Endometrial microvascular endothelial cells (primary cell): ENCODE measurements around the gene ARHGAP25. TPM values are rescaled to one million over a fixed set of nuclear protein-coding genes. Genes with fewer than 3 reads are reported as not detected.

Source experiments
- in situ Hi-C: cut with HindIII; loops from 2 replicates; pipeline ENCODE4 v1.10.0; 2017; ENCODE audit warnings: low sequenced_read_pairs, low pct_unique_long_range_greater_than_20kb; ENCODE audit errors: inconsistent ontology term
- total RNA-seq: library from RNA; depleted of rRNA; stranded (reverse); fragments of >200 nt; gene quantifications from one replicate; pipeline ENCODE4 v1.2.3, GENCODE V29; 2015; ENCODE audit errors: inconsistent ontology term

Gene ARHGAP25
- total RNA-seq, 1 donor from 2014 or later, result 20.5 TPM

GRCh38 chr2:68739595-68740399 is 5.2 kb downstream of the ARHGAP25 start:
- in situ Hi-C loops, result no loop called here

- in situ Hi-C loops, result no loop called here
Measured at GRCh38 chr2:68740400-68740914, 5.8 kb downstream of the ARHGAP25 start.

- in situ Hi-C loops, result no loop called here
Measured at GRCh38 chr2:68741238-68741637, 6.6 kb downstream of the ARHGAP25 start.

GRCh38 chr2:68741805-68742306 is 7.2 kb downstream of the ARHGAP25 start:
- in situ Hi-C loops, result no loop called here

GRCh38 chr2:68742626-68743415 is 8.2 kb downstream of the ARHGAP25 start:
- in situ Hi-C loops, result no loop called here

GRCh38 chr2:68743531-68743930 is 8.9 kb downstream of the ARHGAP25 start:
- in situ Hi-C loops, result no loop called here

GRCh38 chr2:68744366-68744912 is 9.8 kb downstream of the ARHGAP25 start:
- in situ Hi-C loops, result no loop called here

GRCh38 chr2:68745006-68745405 is 10.4 kb downstream of the ARHGAP25 start:
- in situ Hi-C loops, result no loop called here

- in situ Hi-C loops, result no loop called here
Measured at GRCh38 chr2:68746408-68746807, 11.8 kb downstream of the ARHGAP25 start.

GRCh38 chr2:68747413-68747812 is 12.8 kb downstream of the ARHGAP25 start:
- in situ Hi-C loops, result no loop called here

GRCh38 chr2:68747900-68748299 is 13.3 kb downstream of the ARHGAP25 start:
- in situ Hi-C loops, result no loop called here

GRCh38 chr2:68748568-68748967 is 14.0 kb downstream of the ARHGAP25 start:
- in situ Hi-C loops, result no loop called here

- in situ Hi-C loops, result no loop called here
Measured at GRCh38 chr2:68749345-68749744, 14.7 kb downstream of the ARHGAP25 start.

GRCh38 chr2:68750592-68751396 is 16.2 kb downstream of the ARHGAP25 start:
- in situ Hi-C loops, result loop anchor here (5.0 kb wide), 1 partner anchor 82 kb away; no protein-coding TSS in a partner anchor

GRCh38 chr2:68751397-68752339 is 17.1 kb downstream of the ARHGAP25 start:
- in situ Hi-C loops, result loop anchor here (5.0 kb wide), 1 partner anchor 81 kb away; no protein-coding TSS in a partner anchor

- in situ Hi-C loops, result loop anchor here (5.0 kb wide), 1 partner anchor 79 kb away; no protein-coding TSS in a partner anchor
Measured at GRCh38 chr2:68753318-68753717, 18.7 kb downstream of the ARHGAP25 start.

GRCh38 chr2:68755071-68755470 is 20.5 kb downstream of the ARHGAP25 start:
- in situ Hi-C loops, result no loop called here
